Adrenal gland (tissue), 12 donors: Measurements from ENCODE around the gene CEBPG. TPM values are rescaled to one million over a fixed set of nuclear protein-coding genes. Genes with fewer than 3 reads are reported as not detected.

ENCODE experiments used
- DNase-seq, 7 donors: peaks; one replicate each; pipeline ENCODE4 v3.0.0-alpha.2; 2019 to 2020
- H3K27ac ChIP-seq, 5 donors: fragments of 200-600 bp; sonication (generic) in 4 of 5; 1 replicate in 3 of 5; 2 replicates in 2 of 5; pipeline versions ENCODE4 v1.5.1 to v1.8.0; 2016 to 2020; ENCODE audit warnings: mild to moderate bottlenecking in 1 of 5
- H3K27me3 ChIP-seq: fragments of 200-600 bp; 2 replicates; pipeline ENCODE4 v1.8.0; 2021
- H3K36me3 ChIP-seq, 2 donors: fragments of 200-600 bp; replicated peaks in 1 of 2; 1 replicate in 1 of 2; 2 replicates in 1 of 2; pipeline versions ENCODE4 v1.5.1 to v1.8.0; 2018 to 2022
- H3K4me1 ChIP-seq, 2 donors: fragments of 200-600 bp; replicated peaks in 1 of 2; 1 replicate in 1 of 2; 2 replicates in 1 of 2; pipeline versions ENCODE4 v1.5.1 to v1.8.0; 2018 to 2021
- H3K4me3 ChIP-seq, 4 donors: fragments of 200-600 bp; sonication (generic) in 3 of 4; one replicate each; pipeline ENCODE4 v1.5.1; 2016 to 2018
- H3K9me3 ChIP-seq, 3 donors: fragments of 200-600 bp; sonication (generic) in 1 of 3; replicated peaks in 1 of 3; 1 replicate in 2 of 3; 2 replicates in 1 of 3; pipeline versions ENCODE4 v1.5.1 to v1.8.0; 2016 to 2021
- CTCF ChIP-seq, 6 experiments: fragments of 450-650 bp in 4 of 6; fragments of 200-600 bp in 2 of 6; sonication (generic) in 1 of 6; IDR thresholded peaks; 1 replicate in 5 of 6; 2 replicates in 1 of 6; pipeline versions ENCODE4 v1.5.1 to v1.8.0; 2016 to 2021; ENCODE audit warnings: antibody characterized with exemption in 6 of 6, mild to moderate bottlenecking in 2 of 6, moderate library complexity in 1 of 6
- POLR2A ChIP-seq, 2 donors: fragments of 450-650 bp; IDR thresholded peaks; one replicate each; pipeline ENCODE4 v1.6.1; 2017; ENCODE audit warnings: antibody characterized with exemption in 2 of 2, mild to moderate bottlenecking in 2 of 2, moderate library complexity in 1 of 2
- WGBS, 4 donors: extraction: QIAGEN DNeasy Blood & Tissue Kit in 2 of 4; methylation state at CpG; one replicate each; pipeline versions ENCODE4 v1.1.5 to v1.1.7; 2013 to 2017; 5-methylcytosine and 5-hydroxymethylcytosine counted together
- intact Hi-C, 2 donors: fragments of 100-400 bp; cut with DNase I; formaldehyde crosslinking; loops; one replicate each; pipeline versions ENCODE4 v1.14.1 to v1.15.0; 2022 to 2023
- polyA plus RNA-seq, 3 donors: library from polyadenylated mRNA; stranded (reverse); fragments of 200-250 nt in 2 of 3; fragments of 350-450 nt in 1 of 3; fragmentation: Illumina TruSeq in 1 of 3; extraction: RNeasy Lipid Tissue Mini Kit (QIAGEN cat#74804) in 1 of 3; gene quantifications; one replicate each; pipeline ENCODE4 v1.2.3, GENCODE V29; 2013 to 2014
- total RNA-seq, 9 donors: library from RNA; depleted of rRNA in 4 of 9; stranded (reverse); fragments of >200 nt in 4 of 9; fragments of 120-200 nt in 1 of 9; fragmentation: NEBNext Ultra II Directional in 1 of 9; extraction: Animal tissue kit (Norgen Biotek cat#: 25700) in 1 of 9; gene quantifications; one replicate each; pipeline versions ENCODE4 v1.1.0 to v1.2.4, GENCODE V29; 2013 to 2023
- donor health status: healthy with polysubstance abuse.
- donor health status: Bipolar disorder and iron deficiency.
- donor health status: DM: yes; HTN: yes; CAD: no.
- donor health status: DM: no; HTN: no; CAD: no.
- donor health status: DM: no; HTN: no; CAD: no.
- donor health status: DM: yes; HTN: yes; CAD: no.

Gene CEBPG
- total and polyA plus RNA-seq, 12 donors, result 8.9 to 21.9 (median 10.7) TPM

- DNase-seq, result peak in 1 of 7 donors; percentile 14
These were observed 25.7 kb downstream of the CEBPG start for GRCh38 chr19:33399081-33399744.

GRCh38 chr19:33399745-33400681 is 26.5 kb downstream of the CEBPG start:
- TF ChIP-seq POLR2A (IDR thresholded peaks at IDR 0.05), result no peak
- no peak for TF ChIP-seq CTCF (IDR thresholded peaks at IDR 0.05)
- H3K4me1 ChIP-seq, result peaks cover 0 to 12% of the 10 kb centered on the region in 2 donors
- H3K27me3 ChIP-seq, result no peaks in the 10 kb centered on the region
- H3K27ac ChIP-seq, result no peak overlapping the region
- H3K36me3 ChIP-seq, result no peaks in the 10 kb centered on the region
- DNase-seq, result peak in 1 of 7 donors; percentile 10
- H3K9me3 ChIP-seq, result no peaks in the 10 kb centered on the region
- intact Hi-C loops, result loop anchor here in 1 of 2 donors (10.0 kb wide), 1 partner anchor 255 kb away; no protein-coding TSS in a partner anchor
- no peak overlapping the region for H3K4me3 ChIP-seq
- 77 to 91% (median 87%) methylated on average over 13 to 22 of the region's 22 CpGs for WGBS, 4 donors

More at GRCh38 chr19:33399081-33399744, 25.7 kb downstream of the CEBPG start:
- no peak overlapping the region for H3K4me3 ChIP-seq
- no peaks in the 10 kb centered on the region for H3K27me3 ChIP-seq
- H3K9me3 ChIP-seq, result no peaks in the 10 kb centered on the region
- WGBS, 4 donors, result 94 to 97% (median 95%) methylated on average over 22 to 28 of the region's 28 CpGs
- peaks cover 0 to 19% of the 10 kb centered on the region in 2 donors for H3K4me1 ChIP-seq
- no peak for TF ChIP-seq CTCF (IDR thresholded peaks at IDR 0.05)
- TF ChIP-seq POLR2A (IDR thresholded peaks at IDR 0.05), result no peak
- H3K27ac ChIP-seq, result no peak overlapping the region
- H3K36me3 ChIP-seq, result no peaks in the 10 kb centered on the region
- intact Hi-C loops, result no loop called here

- peak in 1 of 7 donors; percentile 12 for DNase-seq
- H3K27me3 ChIP-seq, result no peaks in the 10 kb centered on the region
- intact Hi-C loops, result loop anchor here in 1 of 2 donors (10.0 kb wide), 1 partner anchor 256 kb away; no protein-coding TSS in a partner anchor
These were observed 27.6 kb downstream of the CEBPG start for GRCh38 chr19:33400856-33401682.

More at GRCh38 chr19:33400856-33401682, 27.6 kb downstream of the CEBPG start:
- Histone ChIP-seq H3K36me3 (no peaks in the 10 kb centered on the region), H3K4me1 (peaks cover 0 to 3% of the 10 kb centered on the region in 2 donors), H3K4me3 (no peak overlapping the region), H3K9me3 (no peaks in the 10 kb centered on the region), H3K27ac (no peak overlapping the region)
- TF ChIP-seq CTCF (IDR thresholded peaks at IDR 0.05), result no peak
- TF ChIP-seq POLR2A (IDR thresholded peaks at IDR 0.05), result no peak
- WGBS, 4 donors, result 82 to 94% (median 89%) methylated on average over 13 to 24 of the region's 24 CpGs
